GM12801 (cell line): Measurements from ENCODE around the gene PIK3C2B.

Experiments used
- TF ChIP-seq, protein P1 (sequence below): IDR thresholded peaks from one replicate; pipeline ENCODE4 v1.5.1; 2011; ENCODE audit warnings: control low read depth; ENCODE audit not compliant: insufficient read length; ENCODE audit errors: extremely low read depth

PIK3C2B gene

GRCh38 chr1:204528241-204528640 is 33.6 kb upstream of the PIK3C2B start:
- TF ChIP-seq, protein P1, sequence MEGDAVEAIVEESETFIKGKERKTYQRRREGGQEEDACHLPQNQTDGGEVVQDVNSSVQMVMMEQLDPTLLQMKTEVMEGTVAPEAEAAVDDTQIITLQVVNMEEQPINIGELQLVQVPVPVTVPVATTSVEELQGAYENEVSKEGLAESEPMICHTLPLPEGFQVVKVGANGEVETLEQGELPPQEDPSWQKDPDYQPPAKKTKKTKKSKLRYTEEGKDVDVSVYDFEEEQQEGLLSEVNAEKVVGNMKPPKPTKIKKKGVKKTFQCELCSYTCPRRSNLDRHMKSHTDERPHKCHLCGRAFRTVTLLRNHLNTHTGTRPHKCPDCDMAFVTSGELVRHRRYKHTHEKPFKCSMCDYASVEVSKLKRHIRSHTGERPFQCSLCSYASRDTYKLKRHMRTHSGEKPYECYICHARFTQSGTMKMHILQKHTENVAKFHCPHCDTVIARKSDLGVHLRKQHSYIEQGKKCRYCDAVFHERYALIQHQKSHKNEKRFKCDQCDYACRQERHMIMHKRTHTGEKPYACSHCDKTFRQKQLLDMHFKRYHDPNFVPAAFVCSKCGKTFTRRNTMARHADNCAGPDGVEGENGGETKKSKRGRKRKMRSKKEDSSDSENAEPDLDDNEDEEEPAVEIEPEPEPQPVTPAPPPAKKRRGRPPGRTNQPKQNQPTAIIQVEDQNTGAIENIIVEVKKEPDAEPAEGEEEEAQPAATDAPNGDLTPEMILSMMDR, result no peak

DNA sequence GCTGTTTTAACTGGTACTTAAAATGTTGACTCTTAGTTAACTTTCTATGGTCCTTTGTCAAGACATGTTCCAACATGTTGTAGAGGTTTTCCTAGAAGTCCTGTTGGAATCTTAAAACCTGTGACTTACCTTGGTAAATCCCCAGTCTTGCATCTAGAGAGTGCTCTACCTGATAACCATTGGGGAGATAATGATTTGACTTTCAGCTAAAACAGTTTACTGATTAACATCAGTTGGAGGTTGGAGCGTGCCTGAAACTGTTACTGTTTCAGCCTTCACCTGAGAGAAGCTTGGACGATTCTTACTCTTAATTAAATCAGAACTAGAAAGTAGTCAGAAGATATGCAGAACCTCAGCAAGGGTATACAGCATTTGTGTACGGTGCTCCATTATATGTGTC is 30.4 kb upstream of the PIK3C2B start:
- TF ChIP-seq, protein P1, result no peak

DNA sequence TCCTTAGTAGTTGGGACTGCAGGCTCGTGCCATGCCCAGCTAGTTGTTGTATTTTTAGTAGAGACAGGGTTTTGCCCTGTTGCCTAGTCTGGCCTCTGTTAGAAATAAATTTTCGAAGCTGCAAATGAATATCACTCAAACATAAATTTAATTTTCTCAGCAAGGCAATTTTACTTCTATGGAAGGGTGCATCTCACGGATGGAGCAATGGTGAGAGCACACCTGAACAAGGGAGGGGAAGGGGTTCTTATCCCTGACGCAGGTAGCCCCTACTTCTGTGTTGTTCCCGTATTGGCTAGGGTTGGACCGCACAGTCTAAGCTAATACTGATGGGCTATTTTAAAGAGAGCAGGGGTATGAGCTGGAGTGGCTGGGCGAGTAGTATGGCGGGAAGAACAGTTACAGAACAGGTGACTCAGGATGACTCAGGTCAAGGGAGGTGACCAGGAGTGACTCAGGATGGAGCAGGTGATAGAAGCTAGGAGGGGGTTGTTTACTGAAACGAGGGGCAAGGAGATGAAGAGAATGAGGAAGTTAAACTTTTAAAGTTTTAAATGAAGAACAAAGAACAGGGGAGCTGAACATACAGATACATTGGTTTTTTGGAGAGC is 29.1 kb upstream of the PIK3C2B start:
- TF ChIP-seq, protein P1, result no peak

DNA sequence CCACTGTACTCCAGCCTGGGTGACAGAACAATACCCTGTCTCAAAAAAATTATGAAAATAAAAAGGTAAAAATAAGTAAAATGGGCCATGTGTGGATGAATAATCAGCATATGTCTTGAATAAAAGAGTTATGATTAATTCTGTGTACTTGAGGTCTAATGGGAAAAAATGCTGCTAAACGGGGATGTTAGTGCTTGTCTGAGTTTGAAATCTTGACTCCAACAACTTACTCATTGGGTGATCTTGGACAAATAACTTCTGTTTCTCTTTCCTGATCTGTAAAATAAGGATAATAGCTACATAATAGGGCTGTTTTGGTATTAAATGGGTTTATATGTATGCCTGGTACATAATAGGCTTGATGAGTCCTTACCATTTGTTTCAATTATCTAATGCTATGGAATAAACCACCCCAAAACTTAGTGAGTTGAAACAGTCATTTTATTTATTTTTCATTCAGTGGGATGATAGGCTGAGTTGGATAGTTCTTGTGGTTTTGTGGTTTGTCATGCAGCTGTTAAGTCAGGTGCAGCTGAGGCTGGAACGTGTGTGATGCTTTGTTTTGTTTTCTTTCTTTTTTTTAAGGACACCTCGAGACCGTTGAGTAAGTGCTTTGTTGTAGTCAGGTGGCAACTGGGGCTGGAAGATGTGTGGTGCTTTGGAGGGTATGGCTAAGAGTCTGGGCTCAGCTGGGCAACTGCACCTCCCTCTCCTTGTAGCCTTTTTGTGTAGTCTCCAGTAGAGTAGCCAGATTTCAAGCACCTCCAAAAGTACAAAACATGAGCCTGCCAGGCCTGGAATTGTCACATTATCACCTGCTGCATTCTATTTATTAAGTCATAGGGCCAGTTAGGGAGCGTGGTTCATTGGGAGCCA is 26.5 kb upstream of the PIK3C2B start:
- TF ChIP-seq, protein P1, result no peak

DNA sequence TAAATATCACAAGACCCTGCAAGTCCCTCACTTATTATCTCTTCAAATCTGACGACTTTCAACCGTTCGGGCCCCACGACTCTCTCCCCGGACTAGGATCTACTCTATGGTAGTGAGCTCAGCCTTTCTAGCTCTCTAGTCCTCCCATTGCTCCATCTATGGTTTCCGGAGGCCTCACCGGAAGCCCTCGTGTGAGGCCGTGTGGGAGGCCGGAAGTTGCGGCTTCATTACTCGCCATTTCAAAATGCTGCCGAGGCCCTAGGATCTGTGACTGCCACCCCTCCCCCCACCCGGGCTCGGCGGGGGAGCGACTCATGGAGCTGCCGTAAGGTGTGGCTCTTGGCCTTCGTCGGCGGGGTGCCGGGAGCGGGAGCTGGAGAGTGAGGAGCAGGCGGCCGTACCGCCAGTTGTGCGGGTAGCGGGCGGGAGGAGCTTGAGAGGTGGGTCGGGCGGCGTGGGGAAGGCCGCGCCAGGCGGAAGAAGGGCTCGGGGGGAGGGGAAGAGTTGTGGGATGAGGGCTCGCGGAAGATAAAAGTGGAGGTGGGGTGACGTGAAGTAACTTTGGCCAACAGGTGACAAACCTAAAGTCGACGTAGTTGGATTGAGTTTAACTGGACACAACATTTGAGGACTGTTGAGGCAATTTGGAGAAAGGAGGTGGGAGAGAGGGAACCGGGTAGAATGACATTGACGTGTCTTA is 21.7 kb upstream of the PIK3C2B start, which contains the start of gene MDM4:
MDM4 (plus strand) TSS at position 227 of the 700 bp plus-strand sequence. CDS start 9,113 bp downstream, outside the sequence.
- TF ChIP-seq, protein P1, result no peak

DNA sequence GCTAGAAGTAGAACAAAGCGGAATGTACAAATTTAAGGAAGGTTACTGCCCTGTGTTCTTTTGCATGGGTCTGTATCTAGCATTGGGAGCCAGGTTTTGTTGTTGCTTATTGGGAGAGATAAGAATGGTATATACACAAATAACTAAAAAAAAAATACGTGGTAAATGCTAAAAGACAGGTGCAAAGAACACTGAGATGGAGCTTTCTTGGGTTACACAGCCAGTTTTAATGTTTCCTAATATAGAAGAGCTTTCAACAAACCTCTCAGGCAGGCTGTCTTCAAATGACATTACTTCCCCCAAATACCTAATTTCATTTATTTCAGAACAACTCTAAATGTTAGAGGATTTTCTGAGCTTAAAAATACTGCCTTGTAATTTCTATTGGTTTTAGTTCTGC is 20.2 kb upstream of the PIK3C2B start:
- TF ChIP-seq, protein P1, result no peak

- TF ChIP-seq, protein P1, result no peak
Observed at GRCh38 chr1:204513117-204513716, 18.6 kb upstream of the PIK3C2B start.
